ENCODE results near the gene GHRL. TPM values are rescaled to one million over a fixed set of nuclear protein-coding genes. Genes with fewer than 3 reads are reported as not detected.

The GHRL gene
- total RNA-seq, 1 experiment from 2014 or later: not detected

GRCh38 chr3:10278501-10278900, 14.2 kb downstream of the GHRL start (continued):
- TF ChIP-seq ZBTB33 (IDR thresholded peaks at IDR 0.05; ENCODE audit: extremely low read depth, insufficient replicate concordance, low read length) (no peak), EZH2phosphoT487 (IDR thresholded peaks at IDR 0.05; ENCODE audit: borderline replicate concordance) (no peak), SIN3A (IDR thresholded peaks at IDR 0.05; ENCODE audit: low read depth) (no peak), SRF (IDR thresholded peaks at IDR 0.05; ENCODE audit: low read depth) (no peak), SP1 (IDR thresholded peaks at IDR 0.05; ENCODE audit: low read depth) (no peak), CBX3 (IDR thresholded peaks at IDR 0.05; ENCODE audit: low read depth) (no peak), YY1 (IDR thresholded peaks at IDR 0.05; ENCODE audit: extremely low read depth, insufficient replicate concordance, low read depth, low read length) (no peak)

- POLR2A ChIA-PET: no interaction called here
- DNase-seq (ENCODE audit: low read depth, low spot score) (no peak), ATAC-seq (no peak)
- CTCF ChIA-PET: no interaction called here
- Histone ChIP-seq H3K9me3 (ENCODE audit: control insufficient read depth in 1 of 2, insufficient read depth in 1 of 2, low read depth in 1 of 2, low read length in 2 of 2) (no peaks in the 10 kb centered on the region), H3K9ac (ENCODE audit: low read length) (no peak overlapping the region), H3K27ac (ENCODE audit: low read depth, low read length) (no peak overlapping the region), H3K4me2 (ENCODE audit: low read length) (no peak overlapping the region), H4K20me1 (ENCODE audit: insufficient read depth) (0 out of 2 replicates have a peak, but pooled peaks cover 4% of the 10 kb centered on the region), H3K4me3 (replicated peaks in 1 of 2; ENCODE audit: low read depth in 1 of 2, low read length in 2 of 2) (no peak overlapping the region), H3K9me2 (ENCODE audit: insufficient read depth) (no peaks in the 10 kb centered on the region), H3K79me2 (ENCODE audit: insufficient read depth, low read length) (peaks cover 53% of the 10 kb centered on the region), H3K36me3 (ENCODE audit: control insufficient read depth in 1 of 2, insufficient read depth in 2 of 2, low read length in 2 of 2) (peaks cover 7 to 35% of the 10 kb centered on the region in 2 experiments; a peak in 3 of 4 replicates), H2AFZ (ENCODE audit: low read depth, low read length, poor library complexity, severe bottlenecking) (no peak overlapping the region), H3K27me3 (ENCODE audit: insufficient read depth, low read length) (no peaks in the 10 kb centered on the region), H3K4me1 (ENCODE audit: control insufficient read depth in 1 of 2, insufficient read depth in 2 of 2, low read length in 2 of 2) (no peaks in the 10 kb centered on the region)
- RAD21 ChIA-PET (ENCODE audit: low non-redundant PET in 1 of 2, low total read pairs in 2 of 2, uncharacterized antibody in 2 of 2, unreplicated experiment in 2 of 2): no interaction called here
- no TSS peak for BruUV-seq (replicated peaks)
- intact Hi-C loops (cut with micrococcal nuclease): no loop called here
- no peak for TF ChIP-seq EZH2 (IDR thresholded peaks at IDR 0.05)
- no peak for TF ChIP-seq EZH2phosphoT487 (IDR thresholded peaks at IDR 0.05; ENCODE audit: borderline replicate concordance)
- no peak for TF ChIP-seq TCF7L2 (IDR thresholded peaks at IDR 0.05; ENCODE audit: borderline replicate concordance, extremely low read depth, insufficient read depth, insufficient read length)
- no peak for TF ChIP-seq SP1 (IDR thresholded peaks at IDR 0.05; ENCODE audit: low read depth)
- TF ChIP-seq, protein P1, sequence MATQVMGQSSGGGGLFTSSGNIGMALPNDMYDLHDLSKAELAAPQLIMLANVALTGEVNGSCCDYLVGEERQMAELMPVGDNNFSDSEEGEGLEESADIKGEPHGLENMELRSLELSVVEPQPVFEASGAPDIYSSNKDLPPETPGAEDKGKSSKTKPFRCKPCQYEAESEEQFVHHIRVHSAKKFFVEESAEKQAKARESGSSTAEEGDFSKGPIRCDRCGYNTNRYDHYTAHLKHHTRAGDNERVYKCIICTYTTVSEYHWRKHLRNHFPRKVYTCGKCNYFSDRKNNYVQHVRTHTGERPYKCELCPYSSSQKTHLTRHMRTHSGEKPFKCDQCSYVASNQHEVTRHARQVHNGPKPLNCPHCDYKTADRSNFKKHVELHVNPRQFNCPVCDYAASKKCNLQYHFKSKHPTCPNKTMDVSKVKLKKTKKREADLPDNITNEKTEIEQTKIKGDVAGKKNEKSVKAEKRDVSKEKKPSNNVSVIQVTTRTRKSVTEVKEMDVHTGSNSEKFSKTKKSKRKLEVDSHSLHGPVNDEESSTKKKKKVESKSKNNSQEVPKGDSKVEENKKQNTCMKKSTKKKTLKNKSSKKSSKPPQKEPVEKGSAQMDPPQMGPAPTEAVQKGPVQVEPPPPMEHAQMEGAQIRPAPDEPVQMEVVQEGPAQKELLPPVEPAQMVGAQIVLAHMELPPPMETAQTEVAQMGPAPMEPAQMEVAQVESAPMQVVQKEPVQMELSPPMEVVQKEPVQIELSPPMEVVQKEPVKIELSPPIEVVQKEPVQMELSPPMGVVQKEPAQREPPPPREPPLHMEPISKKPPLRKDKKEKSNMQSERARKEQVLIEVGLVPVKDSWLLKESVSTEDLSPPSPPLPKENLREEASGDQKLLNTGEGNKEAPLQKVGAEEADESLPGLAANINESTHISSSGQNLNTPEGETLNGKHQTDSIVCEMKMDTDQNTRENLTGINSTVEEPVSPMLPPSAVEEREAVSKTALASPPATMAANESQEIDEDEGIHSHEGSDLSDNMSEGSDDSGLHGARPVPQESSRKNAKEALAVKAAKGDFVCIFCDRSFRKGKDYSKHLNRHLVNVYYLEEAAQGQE (IDR thresholded peaks at IDR 0.05; ENCODE audit: low read depth): no peak
- TF ChIP-seq POLR2AphosphoS5 (IDR thresholded peaks at IDR 0.05; ENCODE audit: low read depth, low read length): no peak
- TF ChIP-seq RAD21 (IDR thresholded peaks at IDR 0.05; ENCODE audit: low read depth): no peak
- no peak for TF ChIP-seq SRF (IDR thresholded peaks at IDR 0.05; ENCODE audit: low read depth)
- no peak for TF ChIP-seq ZFX (IDR thresholded peaks at IDR 0.05)
- no peak for TF ChIP-seq SIN3A (IDR thresholded peaks at IDR 0.05; ENCODE audit: low read depth)
- TF ChIP-seq CEBPB (IDR thresholded peaks at IDR 0.05; ENCODE audit: low read depth): no peak
- TF ChIP-seq ZNF274 (IDR thresholded peaks at IDR 0.05; ENCODE audit: low read depth, low read length): no peak
- no peak for TF ChIP-seq ZBTB33 (IDR thresholded peaks at IDR 0.05; ENCODE audit: extremely low read depth, insufficient replicate concordance, low read length)
- no peak for TF ChIP-seq ELF1 (IDR thresholded peaks at IDR 0.05; ENCODE audit: borderline replicate concordance, low read depth)
- TF ChIP-seq YY1 (IDR thresholded peaks at IDR 0.05; ENCODE audit: extremely low read depth, insufficient replicate concordance, low read depth, low read length): no peak
- no peak for TF ChIP-seq ATF3 (IDR thresholded peaks at IDR 0.05)
These were observed 15.6 kb downstream of the GHRL start for GRCh38 chr3:10277115-10277625.

Measured in HCT116 (cell line).